Stimulated activated naive B cell treated with anti-CD40 and anti-IgM and Interleukin-4, amounts not matched to agents 10 μg/mL and 1 μg/mL and 100 μg/mL, for 72 hours (primary cell): ENCODE results near the gene FSIP1.

ENCODE experiments used
- ATAC-seq, 2 donors: fragments of 150-1000 bp; cut with Tn5 transposase; replicated peaks; 2 replicates each; pipeline ENCODE4 v1.10.0; 2021; ENCODE audit warnings: moderate library complexity in 1 of 2
- DNase-seq: peaks from one replicate; pipeline ENCODE4 v3.0.0; 2021
- H3K27ac Mint-ChIP-seq: one replicate; pipeline ENCODE4 v1.8.0; 2022; ENCODE audit warnings: mild to moderate bottlenecking, mixed read lengths
- H3K27me3 Mint-ChIP-seq, 2 donors: one replicate each; pipeline ENCODE4 v1.8.0; 2022; ENCODE audit warnings: mixed read lengths in 2 of 2
- H3K36me3 Mint-ChIP-seq, 2 donors: one replicate each; pipeline ENCODE4 v1.8.0; 2022; ENCODE audit warnings: mixed read lengths in 2 of 2, mild to moderate bottlenecking in 1 of 2
- H3K4me1 Mint-ChIP-seq, 2 donors: one replicate each; pipeline ENCODE4 v1.8.0; 2022; ENCODE audit warnings: mixed read lengths in 2 of 2, mild to moderate bottlenecking in 1 of 2
- H3K4me3 Mint-ChIP-seq, 2 donors: one replicate each; pipeline ENCODE4 v1.8.0; 2022; ENCODE audit warnings: mild to moderate bottlenecking in 2 of 2, mixed read lengths in 2 of 2, moderate library complexity in 1 of 2
- H3K9me3 Mint-ChIP-seq, 2 donors: one replicate each; pipeline ENCODE4 v1.8.0; 2022; ENCODE audit warnings: mixed read lengths in 2 of 2, mild to moderate bottlenecking in 1 of 2

The FSIP1 gene

DNA sequence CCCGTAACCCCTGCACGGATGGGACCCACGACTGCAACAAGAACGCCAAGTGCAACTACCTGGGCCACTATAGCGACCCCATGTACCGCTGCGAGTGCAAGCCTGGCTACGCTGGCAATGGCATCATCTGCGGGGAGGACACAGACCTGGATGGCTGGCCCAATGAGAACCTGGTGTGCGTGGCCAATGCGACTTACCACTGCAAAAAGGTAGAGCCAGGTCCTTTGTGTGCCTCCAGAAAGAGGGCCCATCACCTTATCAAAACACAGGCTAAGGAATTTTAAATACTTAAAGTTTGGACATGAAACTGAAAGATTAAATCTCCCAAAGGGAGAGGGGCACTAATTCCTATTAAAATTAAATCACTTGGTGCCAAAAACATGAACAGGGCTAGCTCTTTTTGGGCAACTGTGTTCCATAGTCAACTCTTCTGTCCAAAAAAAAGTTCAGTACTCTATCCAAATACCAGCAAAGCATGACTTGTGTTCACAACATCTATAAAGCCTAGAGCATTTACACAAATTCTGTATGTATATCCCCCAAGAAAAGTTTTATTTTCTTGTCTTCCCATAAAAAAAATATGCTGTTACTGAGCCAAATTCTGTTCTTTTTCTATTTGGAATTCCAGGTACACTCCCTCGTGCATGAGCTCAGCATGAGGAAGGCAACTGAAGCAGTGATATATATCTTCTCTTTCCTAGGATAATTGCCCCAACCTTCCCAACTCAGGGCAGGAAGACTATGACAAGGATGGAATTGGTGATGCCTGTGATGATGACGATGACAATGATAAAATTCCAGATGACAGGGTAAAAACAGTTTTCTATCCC, 192.6 kb downstream of the FSIP1 start:
- DNase-seq (no peak), ATAC-seq (no peak)
- Mint-ChIP-seq H3K27me3 (peaks cover 4 to 5% of the 10 kb centered on the region in 2 donors), H3K9me3 (no peaks in the 10 kb centered on the region), H3K27ac (no peak overlapping the region), H3K4me1 (no peaks in the 10 kb centered on the region), H3K36me3 (no peaks in the 10 kb centered on the region), H3K4me3 (no peak overlapping the region)

DNA sequence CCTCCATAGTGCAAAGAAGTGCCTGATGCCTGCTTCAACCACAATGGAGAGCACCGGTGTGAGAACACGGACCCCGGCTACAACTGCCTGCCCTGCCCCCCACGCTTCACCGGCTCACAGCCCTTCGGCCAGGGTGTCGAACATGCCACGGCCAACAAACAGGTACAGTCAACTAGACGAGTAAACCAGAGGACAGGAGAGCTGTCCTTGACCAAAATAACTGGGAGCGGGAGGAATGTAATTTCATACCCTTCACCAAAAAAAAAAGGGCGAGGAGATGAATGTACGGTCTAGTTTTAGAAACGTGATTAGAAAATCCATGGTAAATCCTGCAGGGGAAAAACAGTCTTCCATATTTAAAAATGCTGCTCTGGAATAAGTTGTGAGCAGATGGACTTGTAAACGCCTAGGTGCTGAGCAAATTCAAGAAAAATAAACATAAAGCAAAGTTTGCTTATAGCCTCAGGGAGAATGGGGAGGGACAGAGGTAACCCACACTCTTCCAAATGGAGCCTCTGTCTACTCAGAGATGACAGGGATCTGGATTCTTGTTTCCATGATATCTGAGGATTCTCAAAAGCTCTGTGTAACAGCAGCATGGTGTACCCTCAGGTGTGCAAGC, 193.3 kb downstream of the FSIP1 start:
- ATAC-seq (no peak), DNase-seq (no peak)
- Mint-ChIP-seq H3K27me3 (peaks cover 4 to 5% of the 10 kb centered on the region in 2 donors), H3K4me1 (no peaks in the 10 kb centered on the region), H3K4me3 (no peak overlapping the region), H3K36me3 (no peaks in the 10 kb centered on the region), H3K9me3 (no peaks in the 10 kb centered on the region), H3K27ac (no peak overlapping the region)

DNA sequence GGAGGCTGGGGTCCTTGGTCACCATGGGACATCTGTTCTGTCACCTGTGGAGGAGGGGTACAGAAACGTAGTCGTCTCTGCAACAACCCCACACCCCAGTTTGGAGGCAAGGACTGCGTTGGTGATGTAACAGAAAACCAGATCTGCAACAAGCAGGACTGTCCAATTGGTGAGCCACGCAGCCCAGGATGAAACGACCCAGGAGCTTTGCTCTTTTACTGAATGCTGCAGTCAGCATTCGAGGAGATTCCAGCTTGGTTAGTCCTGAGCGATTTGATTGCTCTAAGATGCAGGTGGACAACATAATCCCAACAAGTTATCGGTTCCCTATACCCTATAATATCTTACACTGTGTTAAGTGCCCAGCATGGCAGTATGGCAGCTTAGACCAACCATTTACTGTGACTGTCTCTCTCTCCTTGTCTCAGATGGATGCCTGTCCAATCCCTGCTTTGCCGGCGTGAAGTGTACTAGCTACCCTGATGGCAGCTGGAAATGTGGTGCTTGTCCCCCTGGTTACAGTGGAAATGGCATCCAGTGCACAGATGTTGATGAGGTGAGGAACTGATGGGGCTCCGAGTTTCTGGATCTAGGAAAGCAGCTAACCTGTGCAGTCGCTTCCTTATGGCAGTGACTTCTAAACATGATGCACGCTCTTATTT, 194.0 kb downstream of the FSIP1 start:
- DNase-seq: no peak
- no peak overlapping the region for H3K27ac Mint-ChIP-seq

DNA sequence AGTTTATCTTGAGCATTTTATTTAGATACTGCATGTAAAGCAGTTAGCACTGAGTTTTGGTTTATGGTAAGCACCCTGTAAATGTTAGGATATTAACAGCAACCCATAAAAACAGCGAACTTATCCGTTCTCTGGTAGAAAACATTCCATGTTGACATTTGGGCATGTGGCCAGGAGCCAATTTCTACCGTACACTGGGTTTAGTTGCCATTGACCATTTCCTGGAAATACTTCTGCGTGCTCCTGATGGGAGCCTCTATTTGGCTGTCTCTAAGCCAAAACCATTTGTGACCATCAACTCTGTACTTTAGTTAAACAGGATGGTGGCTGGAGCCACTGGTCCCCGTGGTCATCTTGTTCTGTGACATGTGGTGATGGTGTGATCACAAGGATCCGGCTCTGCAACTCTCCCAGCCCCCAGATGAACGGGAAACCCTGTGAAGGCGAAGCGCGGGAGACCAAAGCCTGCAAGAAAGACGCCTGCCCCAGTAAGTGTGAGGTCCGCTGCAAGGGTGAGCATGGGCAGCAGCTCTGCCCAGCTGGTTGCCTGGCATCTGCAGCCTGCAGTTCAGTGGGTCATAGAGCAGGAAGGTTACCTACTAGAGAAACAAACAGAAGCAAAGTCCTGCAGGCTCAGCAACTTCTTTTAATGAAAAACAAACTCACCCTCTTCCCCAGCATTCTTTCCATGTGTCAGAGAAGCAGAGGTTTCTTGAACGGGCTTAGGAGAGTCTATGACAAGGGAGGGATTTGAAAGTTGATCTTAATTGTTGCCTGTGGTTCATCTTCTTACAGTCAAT, 194.7 kb downstream of the FSIP1 start:
- H3K27ac Mint-ChIP-seq: no peak overlapping the region
- H3K27me3 Mint-ChIP-seq: peaks cover 15 to 18% of the 10 kb centered on the region in 2 donors
- DNase-seq (no peak), ATAC-seq (no peak)
- H3K36me3 Mint-ChIP-seq: no peaks in the 10 kb centered on the region
- no peak overlapping the region for H3K4me3 Mint-ChIP-seq
- no peaks in the 10 kb centered on the region for H3K4me1 Mint-ChIP-seq
- H3K9me3 Mint-ChIP-seq: no peaks in the 10 kb centered on the region

More for the DNA sequence above, 194.0 kb downstream of the FSIP1 start:
- Mint-ChIP-seq H3K4me3 (no peak overlapping the region), H3K36me3 (no peaks in the 10 kb centered on the region), H3K9me3 (no peaks in the 10 kb centered on the region), H3K27me3 (peaks cover 10 to 11% of the 10 kb centered on the region in 2 donors), H3K4me1 (no peaks in the 10 kb centered on the region)
- no peak for ATAC-seq

DNA sequence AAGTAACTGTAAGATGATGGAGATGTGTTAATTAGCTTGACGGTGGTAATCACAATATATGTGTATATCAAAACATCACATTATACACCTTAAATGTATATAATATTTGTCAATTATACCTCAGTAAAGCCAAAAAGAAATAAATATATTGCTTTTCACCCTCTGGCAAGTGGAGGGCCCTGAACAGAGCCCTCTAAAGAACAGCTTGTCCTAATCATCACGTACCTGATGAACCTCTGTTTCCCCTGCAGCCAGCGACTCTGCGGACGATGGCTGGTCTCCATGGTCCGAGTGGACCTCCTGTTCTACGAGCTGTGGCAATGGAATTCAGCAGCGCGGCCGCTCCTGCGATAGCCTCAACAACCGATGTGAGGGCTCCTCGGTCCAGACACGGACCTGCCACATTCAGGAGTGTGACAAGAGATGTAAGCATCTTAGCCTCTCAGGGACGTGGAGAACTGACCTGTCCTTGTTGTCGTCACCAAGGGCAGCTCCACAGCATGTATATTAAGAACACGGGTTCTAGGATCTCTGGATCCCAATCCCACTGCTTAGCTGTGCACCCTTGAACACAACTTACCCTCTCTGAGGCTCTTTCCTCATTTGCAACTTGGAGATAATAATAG, 195.4 kb downstream of the FSIP1 start:
- ATAC-seq (no peak), DNase-seq (no peak)
- H3K36me3 Mint-ChIP-seq: no peaks in the 10 kb centered on the region
- no peak overlapping the region for H3K4me3 Mint-ChIP-seq
- peaks cover 22 to 25% of the 10 kb centered on the region in 2 donors for H3K27me3 Mint-ChIP-seq
- H3K9me3 Mint-ChIP-seq: no peaks in the 10 kb centered on the region
- no peaks in the 10 kb centered on the region for H3K4me1 Mint-ChIP-seq
- H3K27ac Mint-ChIP-seq: no peak overlapping the region

DNA sequence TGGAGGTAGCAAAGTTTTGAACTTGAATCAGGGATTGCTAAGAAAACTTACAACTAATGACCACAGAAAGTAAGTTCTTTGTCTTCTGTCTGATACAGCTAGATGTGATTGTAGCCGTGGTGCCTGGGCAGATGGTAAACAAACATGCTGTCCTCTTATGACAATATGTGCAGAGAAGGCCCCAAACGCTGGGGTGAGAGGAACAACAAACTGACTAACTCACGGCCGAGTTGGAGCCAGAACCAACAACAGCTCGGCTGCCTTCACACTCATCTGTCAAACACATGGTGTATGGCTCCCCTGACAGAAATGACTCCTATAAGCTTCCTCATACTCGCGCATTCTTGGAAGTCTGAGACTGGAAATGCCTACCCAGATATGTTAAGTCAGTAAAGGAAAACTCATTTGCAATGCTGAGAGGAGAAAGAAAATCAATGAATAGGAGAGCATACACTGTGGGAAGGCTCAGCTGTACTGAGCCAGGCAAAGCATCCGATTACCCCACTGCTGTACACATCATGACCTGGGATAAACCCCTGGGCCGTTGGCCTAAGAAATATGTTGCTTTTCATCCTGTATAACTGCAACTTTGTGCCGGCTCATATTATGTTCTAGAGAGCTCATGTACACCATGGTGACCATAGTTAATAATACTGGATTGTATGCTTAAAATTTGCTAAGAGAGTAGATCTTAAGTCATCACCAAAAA, 196.1 kb downstream of the FSIP1 start:
- H3K27ac Mint-ChIP-seq: no peak overlapping the region
- no peak overlapping the region for H3K4me3 Mint-ChIP-seq
- H3K9me3 Mint-ChIP-seq: no peaks in the 10 kb centered on the region
- peaks cover 29 to 32% of the 10 kb centered on the region in 2 donors for H3K27me3 Mint-ChIP-seq
- H3K4me1 Mint-ChIP-seq: peaks cover under 1 to 3% of the 10 kb centered on the region in 2 donors
- DNase-seq (no peak), ATAC-seq (no peak)
- no peaks in the 10 kb centered on the region for H3K36me3 Mint-ChIP-seq

DNA sequence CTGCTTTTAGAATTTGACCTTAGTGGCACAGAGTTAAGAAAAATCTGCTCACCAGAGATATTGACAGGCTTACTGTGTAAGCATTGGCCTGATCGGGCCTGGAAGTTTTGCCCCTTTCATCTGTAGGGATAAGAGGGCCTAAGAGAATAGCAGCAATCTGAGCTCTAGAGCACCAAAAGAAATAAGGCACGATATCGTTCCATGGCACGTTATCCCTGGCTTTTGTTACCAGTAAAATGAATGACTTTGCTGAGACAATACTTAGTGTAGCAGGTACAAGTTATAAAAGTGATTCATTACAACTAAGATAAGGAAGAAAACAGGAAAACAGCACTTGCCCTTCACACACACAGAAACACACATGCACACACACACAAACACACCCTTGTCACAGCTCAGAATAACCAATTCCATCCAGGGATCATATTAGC, 196.8 kb downstream of the FSIP1 start:
- H3K4me1 Mint-ChIP-seq: peaks cover 4 to 9% of the 10 kb centered on the region in 2 donors
- no peak for ATAC-seq
- peaks cover 34 to 36% of the 10 kb centered on the region in 2 donors for H3K27me3 Mint-ChIP-seq
- no peaks in the 10 kb centered on the region for H3K36me3 Mint-ChIP-seq
- no peak overlapping the region for H3K4me3 Mint-ChIP-seq
- no peak for DNase-seq
- H3K27ac Mint-ChIP-seq: no peak overlapping the region
- H3K9me3 Mint-ChIP-seq: no peaks in the 10 kb centered on the region

DNA sequence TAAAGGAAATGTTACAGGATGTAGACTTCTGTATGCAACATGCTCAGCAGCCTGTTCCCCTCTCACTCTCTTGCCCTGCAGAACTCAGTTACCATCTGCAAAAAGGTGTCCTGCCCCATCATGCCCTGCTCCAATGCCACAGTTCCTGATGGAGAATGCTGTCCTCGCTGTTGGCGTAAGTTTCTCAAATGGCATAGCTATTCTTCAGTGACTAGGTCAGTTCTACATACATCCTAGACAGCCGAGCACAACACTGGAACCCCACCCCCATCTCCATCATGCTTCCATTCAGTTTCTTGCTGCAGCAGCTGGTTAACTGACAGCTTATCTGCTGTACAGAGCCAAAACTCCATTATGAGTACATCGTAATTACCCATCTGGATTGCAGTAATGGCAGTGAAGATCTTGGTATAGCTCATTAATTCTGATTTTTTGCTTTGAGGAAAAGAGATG, 197.2 kb downstream of the FSIP1 start:
- no peaks in the 10 kb centered on the region for H3K36me3 Mint-ChIP-seq
- no peak for ATAC-seq
- H3K9me3 Mint-ChIP-seq: no peaks in the 10 kb centered on the region
- H3K4me3 Mint-ChIP-seq: no peak overlapping the region
- peaks cover 36 to 38% of the 10 kb centered on the region in 2 donors for H3K27me3 Mint-ChIP-seq
- DNase-seq: no peak
- H3K4me1 Mint-ChIP-seq: peaks cover 4 to 11% of the 10 kb centered on the region in 2 donors
- no peak overlapping the region for H3K27ac Mint-ChIP-seq

DNA sequence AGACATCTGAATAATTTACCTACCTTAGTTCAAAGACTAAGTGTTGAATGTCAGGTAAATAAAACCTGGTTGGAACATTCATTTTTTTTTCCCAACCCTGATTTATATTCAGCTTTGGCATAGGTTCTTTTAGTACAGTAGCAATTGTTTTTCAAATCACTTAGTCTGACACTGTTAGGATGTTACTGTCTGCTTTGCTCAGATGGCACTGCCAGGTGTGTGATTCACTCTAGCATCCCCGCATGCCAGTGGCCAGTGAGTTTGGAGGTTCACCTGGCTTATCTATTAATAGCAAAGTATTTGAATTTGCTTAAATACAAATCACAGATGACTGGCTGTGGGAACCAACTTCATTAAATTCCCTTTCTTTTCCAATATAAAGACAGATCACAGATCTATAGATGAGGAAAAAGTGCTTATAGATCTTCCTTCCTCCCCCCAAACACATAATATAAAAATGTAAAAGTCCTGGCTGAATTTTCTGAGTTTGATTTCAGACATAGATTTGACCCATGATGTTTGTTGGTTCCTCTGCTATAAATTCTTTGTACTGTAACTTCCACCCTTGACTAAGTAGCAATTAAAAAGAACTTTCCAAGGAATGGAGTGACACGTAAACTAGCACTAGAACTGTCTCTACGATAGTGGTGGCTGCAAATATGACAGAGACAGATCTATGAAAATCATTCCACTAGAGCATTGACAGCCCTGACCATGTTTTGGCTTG, 197.8 kb downstream of the FSIP1 start:
- Mint-ChIP-seq H3K9me3 (no peaks in the 10 kb centered on the region), H3K27ac (no peak overlapping the region), H3K4me3 (no peak overlapping the region), H3K4me1 (peaks cover 5 to 13% of the 10 kb centered on the region in 2 donors), H3K27me3 (peaks cover 38 to 44% of the 10 kb centered on the region in 2 donors), H3K36me3 (no peaks in the 10 kb centered on the region)
- ATAC-seq (no peak), DNase-seq (no peak)

DNA sequence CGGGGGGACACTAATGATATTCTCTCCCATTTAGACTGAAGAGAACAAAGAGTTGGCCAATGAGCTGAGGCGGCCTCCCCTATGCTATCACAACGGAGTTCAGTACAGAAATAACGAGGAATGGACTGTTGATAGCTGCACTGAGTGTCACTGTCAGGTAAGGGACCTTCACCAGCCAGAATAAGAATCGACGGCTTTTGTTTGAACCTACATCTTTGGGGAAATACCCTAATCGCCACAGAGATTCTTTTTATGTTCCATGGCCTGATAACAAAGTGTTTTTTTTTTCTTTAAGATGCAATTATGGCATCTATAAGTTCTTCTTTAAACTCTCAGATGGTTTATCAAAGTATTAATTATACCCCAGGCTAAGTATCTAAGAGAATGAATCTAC, 198.4 kb downstream of the FSIP1 start:
- peaks cover 42 to 49% of the 10 kb centered on the region in 2 donors for H3K27me3 Mint-ChIP-seq
- no peaks in the 10 kb centered on the region for H3K36me3 Mint-ChIP-seq
- no peaks in the 10 kb centered on the region for H3K9me3 Mint-ChIP-seq
- H3K27ac Mint-ChIP-seq: no peak overlapping the region
- DNase-seq (no peak), ATAC-seq (no peak)
- H3K4me1 Mint-ChIP-seq: peaks cover 7 to 16% of the 10 kb centered on the region in 2 donors
- no peak overlapping the region for H3K4me3 Mint-ChIP-seq

DNA sequence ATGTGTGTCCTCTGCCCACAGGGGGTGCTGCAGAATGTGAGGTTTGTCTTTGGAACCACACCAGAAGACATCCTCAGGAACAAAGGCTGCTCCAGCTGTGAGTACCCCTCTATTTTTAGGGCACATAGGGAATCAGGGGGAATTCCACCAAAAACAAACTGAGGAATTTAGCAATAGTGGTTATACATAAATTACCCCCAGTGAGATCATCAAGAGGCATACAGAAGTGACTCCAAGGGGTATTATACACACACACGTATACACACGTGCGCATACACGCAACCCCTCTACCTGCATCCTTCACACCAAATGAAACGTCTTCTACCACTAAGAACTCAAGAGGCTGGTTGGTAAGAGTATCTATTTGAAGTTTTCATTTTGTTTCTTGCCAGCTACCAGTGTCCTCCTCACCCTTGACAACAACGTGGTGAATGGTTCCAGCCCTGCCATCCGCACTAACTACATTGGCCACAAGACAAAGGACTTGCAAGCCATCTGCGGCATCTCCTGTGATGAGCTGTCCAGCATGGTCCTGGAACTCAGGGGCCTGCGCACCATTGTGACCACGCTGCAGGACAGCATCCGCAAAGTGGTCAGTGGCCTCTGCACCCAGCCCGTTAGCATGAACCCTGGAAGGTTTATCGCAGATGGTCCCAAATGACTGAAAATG, 198.9 kb downstream of the FSIP1 start:
- Mint-ChIP-seq H3K27me3 (peaks cover 48 to 55% of the 10 kb centered on the region in 2 donors), H3K36me3 (no peaks in the 10 kb centered on the region), H3K9me3 (no peaks in the 10 kb centered on the region), H3K4me3 (no peak overlapping the region), H3K27ac (no peak overlapping the region), H3K4me1 (peaks cover 7 to 16% of the 10 kb centered on the region in 2 donors)
- ATAC-seq: no peak
- no peak for DNase-seq

DNA sequence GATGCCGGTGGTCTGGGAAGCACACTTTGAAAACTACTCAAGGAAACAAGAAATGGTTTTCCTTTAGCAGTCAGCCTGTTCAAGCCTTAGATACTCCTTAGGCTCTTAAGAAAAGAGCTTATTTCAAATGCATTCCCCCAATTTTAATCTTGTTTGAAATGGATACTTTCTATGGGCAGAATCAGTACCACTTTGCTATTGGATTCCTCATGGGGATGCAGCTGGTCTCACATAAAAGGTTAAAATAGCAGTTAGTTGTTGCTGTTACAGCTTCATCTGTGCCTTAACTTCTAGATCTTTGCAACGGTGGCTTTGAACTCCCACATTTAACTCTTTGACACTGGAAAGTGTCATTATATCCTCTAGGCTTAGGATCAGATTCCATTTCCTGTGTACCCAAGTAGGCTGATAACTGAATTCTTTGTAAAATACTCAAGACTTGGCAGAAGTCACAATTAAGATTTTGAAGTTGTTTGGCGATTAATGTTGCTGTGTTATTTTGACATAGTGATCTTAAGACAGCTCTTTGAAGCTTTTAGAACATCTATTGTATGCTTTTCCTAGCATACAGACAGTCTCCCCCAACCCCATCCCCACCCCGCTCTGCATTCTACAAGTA, 199.6 kb downstream of the FSIP1 start:
- H3K9me3 Mint-ChIP-seq: no peaks in the 10 kb centered on the region
- ATAC-seq: no peak
- H3K4me3 Mint-ChIP-seq: no peak overlapping the region
- DNase-seq: no peak
- peaks cover 49 to 56% of the 10 kb centered on the region in 2 donors for H3K27me3 Mint-ChIP-seq
- no peak overlapping the region for H3K27ac Mint-ChIP-seq
- H3K36me3 Mint-ChIP-seq: no peaks in the 10 kb centered on the region
- H3K4me1 Mint-ChIP-seq: peaks cover 7 to 16% of the 10 kb centered on the region in 2 donors
